GM19452 (cell line): Measurements from ENCODE around the gene CPXM2.

Source experiments
- ATAC-seq: cut with Tn5 transposase; IDR thresholded peaks from one replicate; pipeline ENCODE4 v1.9.1; 2021; ENCODE audit not compliant: unreplicated experiment

The CPXM2 gene

DNA sequence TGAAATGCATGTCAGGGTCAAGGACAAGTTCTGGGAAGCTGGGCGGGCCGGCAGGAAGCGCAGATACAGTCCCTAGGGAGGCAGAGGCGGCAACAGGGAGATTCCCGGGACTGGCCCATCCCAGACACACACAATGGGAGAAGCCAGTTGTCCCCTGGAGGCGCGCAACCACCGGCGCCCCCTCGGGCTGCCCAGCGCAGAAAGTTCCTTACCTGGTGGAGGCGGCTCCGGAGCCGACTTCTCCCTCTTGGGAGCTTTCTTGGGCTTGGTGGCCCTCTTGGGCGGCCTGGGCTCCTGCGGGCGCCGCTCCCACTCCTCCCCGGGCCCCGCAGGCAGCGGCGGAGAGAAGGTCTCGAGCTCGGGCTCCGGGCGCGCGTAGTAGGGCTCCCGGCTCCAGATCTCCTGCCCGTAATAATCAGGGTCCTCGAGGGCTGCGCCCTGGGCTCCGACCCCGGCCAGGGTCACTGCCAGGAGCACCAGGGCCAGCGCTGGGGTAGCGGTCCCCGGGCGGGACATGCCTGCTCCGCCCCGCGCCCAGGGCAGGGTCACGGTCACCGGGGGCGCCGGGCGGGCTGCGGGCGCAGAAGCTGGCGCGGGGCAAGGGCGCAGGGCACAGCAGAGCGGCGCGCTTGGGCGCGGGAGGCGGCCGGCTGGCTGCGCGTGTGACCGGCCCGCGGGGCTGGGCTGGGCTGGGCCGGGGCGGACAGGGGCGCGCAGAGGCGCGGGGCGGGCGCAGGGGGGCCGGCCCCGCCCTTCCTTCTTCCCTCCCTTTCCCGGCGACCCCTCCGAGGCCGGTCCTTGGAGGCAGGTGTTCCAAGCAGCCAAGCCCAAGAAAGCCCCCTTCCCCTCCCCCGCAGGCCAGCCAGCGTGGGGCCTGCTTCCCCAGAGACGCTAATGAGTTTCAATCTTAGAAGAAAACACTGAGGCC lies at the start of gene CPXM2:
TSS of gene CPXM2 (minus strand) at position 664 of the 928 bp plus-strand sequence. CDS start at position 516, 148 bp downstream.
- no peak for ATAC-seq

DNA sequence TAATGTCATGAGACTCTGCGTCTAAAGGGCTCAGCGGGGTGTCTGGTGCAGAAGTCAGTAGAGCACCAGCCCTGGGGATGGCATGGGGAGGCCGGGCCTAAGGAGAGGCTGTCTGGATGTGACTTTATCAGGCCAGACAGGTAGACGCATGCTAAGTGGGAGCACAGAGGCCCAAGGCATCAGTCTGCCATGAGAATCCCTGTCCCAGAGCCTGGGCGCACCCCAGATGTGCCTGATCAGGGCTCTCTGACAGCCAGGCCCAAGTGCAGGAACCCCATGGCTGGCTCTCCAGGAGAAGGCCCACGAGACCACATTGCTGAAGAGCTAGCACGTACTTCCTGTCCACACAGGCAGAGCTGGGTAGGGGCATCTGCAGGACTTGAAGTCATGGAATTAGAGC lies 48.0 kb upstream of the CPXM2 start:
- no peak for ATAC-seq

DNA sequence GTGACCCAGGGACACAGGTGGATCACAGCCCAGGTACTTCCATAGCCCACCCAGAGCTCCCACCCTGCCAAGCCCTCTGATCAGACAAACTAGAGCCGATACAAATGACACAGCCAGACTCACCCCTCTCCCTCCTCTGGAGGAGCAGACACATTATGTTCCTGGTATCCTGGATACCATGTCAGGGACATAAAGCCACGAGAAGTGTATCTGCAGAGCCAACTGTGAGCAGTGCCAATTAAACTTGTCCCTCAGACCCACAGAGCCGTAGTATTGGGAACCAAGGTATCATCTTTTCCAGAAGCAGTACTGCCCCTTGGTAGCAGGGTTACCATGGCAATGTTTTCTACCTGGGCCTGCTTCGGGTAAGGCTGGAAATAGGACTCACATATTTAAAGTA lies 47.3 kb upstream of the CPXM2 start:
- no peak for ATAC-seq

DNA sequence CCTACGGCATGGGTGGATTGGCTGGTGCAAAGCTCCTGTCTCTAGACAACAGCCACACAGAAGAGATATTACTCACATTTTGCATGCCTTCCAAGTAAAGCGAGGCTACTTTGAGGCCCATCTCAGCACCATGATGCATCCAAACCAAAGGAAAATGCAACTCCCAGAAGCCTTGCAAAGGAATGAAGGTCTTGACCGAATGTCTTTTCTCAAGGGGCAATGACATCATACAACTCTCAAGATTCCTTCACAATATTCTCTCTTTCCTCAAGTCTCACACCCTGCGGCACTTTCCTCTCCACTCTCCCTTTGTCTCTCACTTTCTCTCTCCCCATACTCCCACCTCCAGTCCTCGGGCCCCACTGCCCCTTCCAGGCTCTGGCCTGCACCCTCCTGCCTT lies 44.8 kb upstream of the CPXM2 start:
- ATAC-seq, result no peak

DNA sequence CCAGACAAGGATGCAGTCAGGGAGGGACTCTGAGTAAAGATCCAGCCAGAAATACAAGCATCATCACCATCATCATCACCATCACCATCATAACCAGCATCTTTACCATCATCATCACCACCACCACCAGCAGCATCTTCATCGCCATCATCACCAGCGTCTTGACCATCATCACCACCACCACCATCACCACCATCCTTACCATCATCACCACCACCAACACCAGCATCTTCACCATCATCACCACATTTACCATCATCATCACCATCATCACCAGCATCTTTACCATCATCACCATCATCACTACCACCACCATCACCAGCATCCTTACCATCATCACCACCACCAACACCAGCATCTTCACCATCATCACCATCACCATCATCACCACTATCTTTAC lies 44.1 kb upstream of the CPXM2 start:
- no peak for ATAC-seq

DNA sequence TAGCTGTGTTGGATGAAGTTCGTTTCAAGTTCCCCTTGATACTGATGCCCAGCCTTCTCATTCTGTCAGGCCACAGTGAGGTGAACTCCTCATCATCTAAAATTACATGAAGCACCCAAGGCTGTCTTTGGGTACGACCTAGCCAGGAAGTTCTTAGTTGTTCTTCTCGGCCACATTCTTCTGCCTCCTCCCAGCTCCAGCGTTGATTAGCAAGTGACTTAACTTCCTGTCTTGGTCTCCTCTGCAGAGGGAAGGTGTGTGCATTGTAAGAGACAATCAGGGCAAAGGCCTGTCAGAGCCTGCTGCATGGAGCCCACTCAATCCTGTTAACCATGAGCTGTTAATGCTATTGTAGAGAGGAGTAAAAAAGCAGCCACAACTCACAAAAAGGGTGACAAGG lies 43.2 kb upstream of the CPXM2 start:
- ATAC-seq, result no peak

DNA sequence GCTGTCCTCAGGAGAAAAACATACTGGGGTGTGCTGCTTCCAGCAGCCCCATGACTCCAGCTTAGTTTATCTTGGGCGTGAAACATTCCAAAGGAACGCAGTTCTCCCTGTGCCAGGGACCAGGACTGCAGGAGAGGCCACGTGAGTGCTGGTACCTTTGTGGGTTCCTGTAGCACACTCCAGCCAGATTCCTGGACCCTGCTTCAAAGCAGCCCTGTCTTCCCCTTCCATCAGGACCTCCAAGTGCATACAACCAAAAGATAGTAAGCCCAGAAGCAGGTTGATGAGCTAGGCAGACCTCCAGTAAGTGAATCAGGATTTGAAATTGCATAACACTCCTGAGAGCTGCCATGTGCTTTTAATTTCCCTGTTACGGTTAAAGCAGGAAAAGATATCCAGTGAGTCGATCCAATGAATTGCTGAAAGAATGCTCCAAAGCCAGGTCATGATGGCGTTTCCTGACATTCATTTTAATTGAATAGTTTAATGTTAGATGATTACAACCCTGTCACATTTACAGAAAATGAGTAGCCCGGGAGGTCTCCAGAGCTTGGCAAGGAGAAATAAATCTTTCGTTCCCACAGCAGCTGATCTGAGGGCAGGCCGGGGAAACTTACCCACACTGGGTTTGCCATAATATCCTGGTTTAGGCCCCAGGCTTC lies 38.9 kb upstream of the CPXM2 start:
- ATAC-seq, result no peak

DNA sequence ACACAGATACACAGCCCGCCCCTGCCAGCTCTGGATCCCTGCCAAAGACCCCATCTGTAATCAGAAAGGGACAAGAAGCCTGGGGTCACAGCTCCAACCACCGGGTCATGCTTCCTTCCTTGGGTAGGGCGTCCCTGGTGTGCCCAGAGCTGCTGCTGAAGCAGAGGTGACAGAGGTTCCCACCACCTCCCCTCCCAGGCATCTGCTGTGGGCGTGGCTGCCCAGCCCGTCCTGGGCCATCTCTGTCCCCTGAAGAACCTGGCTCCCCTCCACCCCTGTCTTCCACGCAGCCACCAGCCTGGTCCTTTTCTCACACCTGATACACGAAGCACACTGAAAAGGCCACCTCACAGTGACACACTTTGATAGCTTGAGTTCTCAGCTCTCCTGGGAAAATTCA lies 38.2 kb upstream of the CPXM2 start:
- ATAC-seq, result no peak

DNA sequence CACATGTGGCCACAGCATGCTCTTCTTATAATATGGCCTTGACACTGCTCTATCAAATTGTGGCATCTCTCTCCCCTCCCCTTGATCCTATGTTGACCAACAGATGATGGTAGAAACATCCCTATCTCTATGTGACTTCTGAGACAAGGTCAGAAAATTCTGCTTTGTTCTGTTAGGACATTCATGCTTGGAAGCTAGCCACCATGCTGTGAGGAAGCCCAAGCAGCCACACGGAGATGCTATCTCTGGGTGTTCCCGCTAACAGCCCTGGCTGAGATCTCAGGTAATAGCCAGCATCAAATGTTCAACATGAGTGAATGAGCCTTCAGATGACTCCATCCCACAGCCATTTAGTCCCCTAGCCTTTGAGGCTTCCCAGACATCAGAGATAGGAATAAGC lies 36.8 kb upstream of the CPXM2 start:
- no peak for ATAC-seq

DNA sequence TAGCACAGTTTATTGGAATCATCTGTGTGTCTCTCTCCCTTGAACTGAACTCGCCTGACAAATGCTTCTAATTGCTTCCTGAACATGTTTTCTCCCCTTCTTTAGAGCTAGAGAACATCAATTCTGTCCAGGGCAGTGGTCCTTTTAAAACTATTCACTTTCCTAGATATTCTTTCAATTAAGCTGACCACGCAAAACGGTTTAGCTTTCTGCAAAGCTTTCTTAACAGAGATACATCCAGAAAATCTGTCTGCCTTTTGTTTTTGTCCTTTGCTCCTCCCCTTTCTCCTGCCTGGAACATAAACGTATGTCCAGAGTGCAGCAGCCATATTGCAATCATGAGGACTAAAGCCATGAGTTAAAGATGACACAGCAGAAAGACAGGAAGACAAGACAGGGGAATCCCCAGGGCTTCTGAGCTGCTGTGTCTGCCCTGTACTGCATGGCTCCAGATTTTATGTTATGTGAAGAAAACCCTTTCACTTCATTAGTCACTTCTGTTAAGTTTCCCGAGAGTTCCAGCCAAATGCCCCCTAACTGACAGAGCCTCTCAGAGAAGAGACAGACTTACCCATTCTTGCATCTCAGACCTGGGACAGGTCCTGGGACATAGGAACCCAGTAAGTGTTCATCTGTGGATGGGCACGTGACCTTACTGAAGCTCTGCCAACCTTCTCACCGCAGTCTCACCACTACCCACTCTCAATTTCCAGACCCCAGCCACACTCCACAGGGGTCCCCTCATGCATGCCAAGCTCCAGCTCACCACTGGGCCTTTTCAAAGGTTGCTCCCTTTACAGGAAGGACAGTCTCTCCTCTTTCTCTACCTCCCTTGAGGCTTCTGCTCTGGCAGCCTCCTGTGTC lies 35.0 kb upstream of the CPXM2 start:
- no peak for ATAC-seq

DNA sequence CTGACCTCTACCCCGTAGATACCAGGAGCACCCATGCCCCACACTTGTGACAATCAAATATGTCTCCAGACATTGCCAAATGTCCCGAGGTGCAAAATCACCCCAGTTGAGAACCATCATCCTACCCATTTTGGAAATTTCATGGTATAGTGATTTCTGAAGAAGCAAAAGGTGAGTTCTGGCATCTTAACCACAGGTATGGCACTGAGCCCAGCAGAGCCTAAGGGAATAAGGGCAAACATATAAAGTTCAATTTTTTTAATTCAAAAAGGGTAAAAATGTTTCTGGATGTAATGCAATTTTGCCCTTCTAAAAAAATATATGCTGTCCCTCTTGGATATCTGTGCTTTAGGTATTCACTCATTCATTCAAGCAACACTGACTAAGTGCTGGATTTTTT lies 30.5 kb upstream of the CPXM2 start:
- no peak for ATAC-seq

DNA sequence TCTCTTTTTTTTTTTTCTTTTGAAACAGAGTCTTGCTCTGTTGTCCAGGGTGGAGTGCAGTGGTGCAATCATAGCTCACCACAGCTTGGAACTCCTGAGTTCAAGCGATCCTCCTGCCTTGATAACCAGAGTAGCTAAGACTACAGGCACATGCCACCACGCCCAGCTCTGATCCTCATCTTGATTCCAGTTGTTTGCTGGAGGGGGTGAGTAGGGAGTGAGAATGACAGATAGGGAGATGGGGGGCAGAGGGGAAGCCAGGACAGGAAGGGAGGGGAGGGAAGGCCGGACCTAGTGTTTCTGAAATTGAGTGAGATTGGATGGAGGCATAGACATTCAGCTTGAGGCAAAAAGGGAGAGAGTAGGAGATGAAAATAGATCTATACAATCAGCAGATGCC lies 25.2 kb upstream of the CPXM2 start:
- ATAC-seq, result no peak

DNA sequence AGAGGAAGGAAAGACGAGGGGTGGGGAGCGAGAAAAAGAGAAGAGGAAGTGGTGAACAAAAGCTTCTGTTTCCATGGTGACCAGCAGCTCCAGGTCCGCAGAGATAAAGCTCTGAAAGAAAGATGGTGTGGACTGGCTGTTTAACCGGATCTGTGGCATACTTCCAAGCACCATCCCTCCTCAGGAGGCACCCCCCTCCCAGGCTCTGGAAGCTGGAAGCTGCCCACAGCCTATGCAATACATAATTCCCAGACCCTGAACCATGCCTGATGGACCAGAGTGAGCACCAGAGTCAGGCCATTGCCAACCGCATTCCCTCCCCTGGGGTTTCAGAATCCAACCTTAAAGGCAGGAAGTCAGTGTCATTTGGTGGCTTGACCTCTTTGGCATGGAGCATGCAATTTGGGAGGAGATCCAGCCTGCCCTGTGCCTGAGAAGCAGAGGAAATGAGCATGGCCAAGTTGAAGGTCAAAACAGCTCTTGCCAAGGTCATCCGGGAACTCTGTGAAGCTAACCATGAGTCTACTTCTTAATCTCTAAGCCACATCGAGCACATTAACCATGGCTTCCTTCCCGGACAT lies 22.2 kb upstream of the CPXM2 start:
- no peak for ATAC-seq

DNA sequence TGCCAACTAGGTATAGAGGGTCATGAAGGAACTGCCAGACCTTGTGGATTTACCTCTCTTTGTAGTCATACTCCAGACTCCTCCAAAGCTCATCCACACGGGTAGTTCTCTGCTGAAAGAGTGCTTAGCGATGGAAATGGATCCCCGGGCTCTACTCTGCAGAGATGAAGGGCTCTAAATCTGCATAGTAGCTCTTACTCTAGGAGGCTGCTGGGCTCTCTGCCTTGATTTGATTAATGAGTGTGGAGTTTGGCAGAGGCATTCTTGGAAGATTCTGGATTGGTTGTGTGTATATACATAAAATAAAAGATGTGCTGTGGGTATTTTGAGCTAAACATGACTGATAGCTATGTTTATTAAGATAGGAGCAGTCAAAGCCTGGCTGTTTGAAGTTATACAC lies 21.3 kb upstream of the CPXM2 start:
- ATAC-seq, result no peak

DNA sequence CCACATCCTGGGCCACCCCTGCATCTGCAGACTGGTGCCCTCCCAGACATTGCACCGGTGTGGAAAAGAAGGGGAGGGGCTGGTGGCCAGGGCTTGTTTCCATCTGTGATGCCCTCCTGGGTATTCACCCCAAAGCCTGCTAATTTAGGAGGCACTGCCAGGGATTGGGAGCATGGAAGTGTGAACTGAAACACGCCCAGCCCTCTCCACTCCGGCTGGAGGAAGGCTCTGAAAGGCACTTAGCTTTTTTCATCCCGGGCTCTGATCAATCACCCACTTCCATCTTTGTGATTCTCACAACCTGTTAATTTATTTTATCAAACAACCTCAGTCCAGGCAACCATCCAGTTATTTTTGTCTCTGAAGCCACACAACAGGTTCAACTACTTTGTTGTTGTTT lies 20.9 kb upstream of the CPXM2 start:
- ATAC-seq, result no peak

DNA sequence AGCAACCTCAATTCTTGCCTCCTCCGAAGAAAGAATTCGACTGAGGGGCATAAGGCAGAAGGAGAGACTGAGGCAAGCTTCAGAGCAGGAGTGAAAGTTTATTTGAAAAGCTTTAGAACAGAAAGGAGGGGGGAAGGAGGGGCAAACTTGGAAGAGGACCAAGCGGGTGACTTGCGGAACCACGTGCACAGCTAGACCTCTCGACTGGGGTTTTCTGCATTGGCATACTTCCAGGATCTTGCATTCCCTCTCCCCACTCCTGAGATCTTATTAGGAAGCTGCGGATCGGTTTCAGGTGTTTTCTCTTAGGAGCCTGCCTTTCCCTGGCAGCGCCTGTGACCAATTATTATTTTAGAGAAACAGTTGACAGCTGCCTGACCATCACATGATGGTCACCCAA lies 20.3 kb upstream of the CPXM2 start:
- ATAC-seq, result no peak

DNA sequence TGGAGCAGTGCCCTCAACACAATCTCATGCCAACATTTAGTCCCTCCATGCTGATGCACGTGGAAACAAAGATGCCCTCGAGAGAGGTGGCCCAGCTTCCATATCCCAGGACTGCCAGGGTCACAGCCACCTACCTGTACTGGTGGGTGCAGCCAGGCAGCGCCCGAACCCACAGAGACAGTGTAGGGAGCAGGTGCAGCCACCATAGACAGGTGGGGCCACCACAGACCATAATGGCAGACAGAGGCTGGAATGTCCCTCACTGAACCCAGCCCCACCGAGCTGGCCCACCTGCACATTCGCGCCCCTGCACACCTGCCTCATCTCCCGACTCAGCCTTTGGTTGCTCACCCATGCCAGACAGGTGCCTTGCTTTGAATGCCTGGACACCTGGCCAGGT lies 18.3 kb upstream of the CPXM2 start:
- no peak for ATAC-seq

DNA sequence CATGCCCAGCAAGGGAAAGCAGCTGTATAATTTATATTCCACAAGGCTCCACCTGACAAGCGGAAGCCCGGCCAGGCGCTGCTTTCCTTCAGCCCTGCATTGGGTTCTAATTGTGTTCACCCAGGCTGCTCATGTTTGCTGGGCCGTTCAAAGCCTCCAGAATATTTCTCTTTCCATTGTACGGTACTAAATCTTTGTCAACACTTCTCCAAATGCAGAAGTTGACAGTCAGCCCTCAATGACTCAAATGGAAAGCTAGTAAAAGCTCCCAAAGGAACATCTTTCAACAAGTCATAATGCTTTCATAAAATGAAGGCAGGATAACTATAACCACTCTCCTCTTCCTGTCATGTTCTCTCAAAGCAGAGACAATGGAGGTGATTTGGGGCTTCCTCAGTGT lies 17.8 kb upstream of the CPXM2 start:
- ATAC-seq, result no peak

DNA sequence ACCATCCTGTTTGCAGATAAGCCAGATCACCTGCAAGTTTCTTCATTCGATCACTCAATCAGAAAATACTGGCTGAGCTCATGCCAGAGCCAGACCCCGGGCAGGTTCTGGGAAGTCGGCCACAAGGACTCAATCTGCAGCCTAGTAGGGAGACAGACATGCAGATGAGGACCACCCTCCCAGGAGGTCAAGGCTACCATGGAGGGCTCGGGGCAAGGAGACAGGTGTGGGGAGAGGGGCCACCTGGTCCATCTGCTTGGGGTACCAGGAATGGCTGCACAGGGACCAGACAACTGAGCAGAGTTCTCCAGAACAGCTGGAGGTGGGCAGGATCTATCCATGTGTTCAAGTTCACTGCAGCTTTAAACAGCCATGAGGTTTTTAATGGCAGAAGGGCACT lies 16.8 kb upstream of the CPXM2 start:
- no peak for ATAC-seq

DNA sequence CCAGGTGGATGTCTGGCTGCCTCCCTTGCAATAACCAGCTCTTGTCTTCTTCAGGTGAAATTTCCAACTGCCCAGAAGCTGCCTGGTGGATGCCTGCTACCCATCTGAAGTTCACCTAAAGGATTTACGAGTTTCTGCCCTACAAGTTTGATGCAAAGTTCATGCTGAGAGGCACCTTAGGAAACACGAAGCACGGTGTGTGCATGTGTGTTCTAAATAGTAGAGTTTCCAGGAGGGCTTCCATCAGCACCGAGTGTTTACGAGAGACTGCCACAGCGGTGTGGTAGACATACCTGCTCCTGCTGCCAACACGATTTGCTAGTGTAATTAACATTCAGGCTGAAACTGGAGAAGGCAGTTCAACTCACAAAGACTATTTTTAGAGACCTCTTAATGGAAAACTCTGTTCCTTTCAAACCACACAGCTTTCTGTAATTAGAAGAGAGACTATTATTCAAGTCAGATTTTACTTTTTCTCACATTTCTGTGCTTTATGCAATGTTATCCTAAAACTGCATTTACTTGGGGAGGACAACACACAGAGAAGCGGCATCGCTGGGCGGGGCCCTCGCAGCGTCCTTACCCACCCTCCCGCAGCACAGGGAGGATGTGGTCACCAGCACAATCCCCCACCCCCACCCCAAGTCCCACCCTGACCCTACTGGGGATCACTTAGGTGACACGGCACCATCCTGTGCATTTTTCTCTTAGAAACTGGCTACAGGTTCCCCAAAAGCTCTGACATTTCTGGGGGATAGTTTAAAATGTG lies 15.5 kb upstream of the CPXM2 start:
- no peak for ATAC-seq
